ENCODE results near the gene NLRP1. TPM values are rescaled to one million over a fixed set of nuclear protein-coding genes. Genes with fewer than 3 reads are reported as not detected.

NLRP1 gene
- total and polyA plus RNA-seq, 8 donors: 9.0 to 83.7 (median 18.4) TPM

- 84 to 93% (median 89%) methylated on average over 3 of the region's 3 CpGs for WGBS, 5 donors
- intact Hi-C loops (cut with DNase I; ENCODE audit: low total_unique reads): no loop called here
- peaks cover 6 to 15% (median 11%) of the 10 kb centered on the region in 4 donors for H3K4me1 ChIP-seq
Observed at GRCh38 chr17:5472511-5472910, 111.8 kb downstream of the NLRP1 start.

GRCh38 chr17:5468075-5468473 lies 116.2 kb downstream of the NLRP1 start:
- WGBS, 5 donors: 1 to 2% (median 1%) methylated on average over 17 of the region's 17 CpGs
- TF ChIP-seq POLR2A (IDR thresholded peaks at IDR 0.05) (no peak), EP300 (IDR thresholded peaks at IDR 0.05) (no peak), POLR2AphosphoS5 (IDR thresholded peaks at IDR 0.05) (no peak)
- TF ChIP-seq, protein P1, sequence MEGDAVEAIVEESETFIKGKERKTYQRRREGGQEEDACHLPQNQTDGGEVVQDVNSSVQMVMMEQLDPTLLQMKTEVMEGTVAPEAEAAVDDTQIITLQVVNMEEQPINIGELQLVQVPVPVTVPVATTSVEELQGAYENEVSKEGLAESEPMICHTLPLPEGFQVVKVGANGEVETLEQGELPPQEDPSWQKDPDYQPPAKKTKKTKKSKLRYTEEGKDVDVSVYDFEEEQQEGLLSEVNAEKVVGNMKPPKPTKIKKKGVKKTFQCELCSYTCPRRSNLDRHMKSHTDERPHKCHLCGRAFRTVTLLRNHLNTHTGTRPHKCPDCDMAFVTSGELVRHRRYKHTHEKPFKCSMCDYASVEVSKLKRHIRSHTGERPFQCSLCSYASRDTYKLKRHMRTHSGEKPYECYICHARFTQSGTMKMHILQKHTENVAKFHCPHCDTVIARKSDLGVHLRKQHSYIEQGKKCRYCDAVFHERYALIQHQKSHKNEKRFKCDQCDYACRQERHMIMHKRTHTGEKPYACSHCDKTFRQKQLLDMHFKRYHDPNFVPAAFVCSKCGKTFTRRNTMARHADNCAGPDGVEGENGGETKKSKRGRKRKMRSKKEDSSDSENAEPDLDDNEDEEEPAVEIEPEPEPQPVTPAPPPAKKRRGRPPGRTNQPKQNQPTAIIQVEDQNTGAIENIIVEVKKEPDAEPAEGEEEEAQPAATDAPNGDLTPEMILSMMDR (IDR thresholded peaks at IDR 0.05): no peak
- H3K27me3 ChIP-seq: no peaks in the 10 kb centered on the region
- H3K4me3 ChIP-seq: peak overlapping the region; percentile 91 to 97 (median 94)
- H3K4me1 ChIP-seq: peaks cover 10 to 38% (median 27%) of the 10 kb centered on the region in 4 donors
- peak overlapping the region in 4 of 5 donors; percentile 80 to 88 (median 84) for H3K27ac ChIP-seq
- H3K9me3 ChIP-seq: no peaks in the 10 kb centered on the region
- no peak for DNase-seq
- intact Hi-C loops (cut with DNase I; ENCODE audit: low total_unique reads): no loop called here
- peaks cover 1 to 28% (median 15%) of the 10 kb centered on the region in 4 donors for H3K36me3 ChIP-seq

More at GRCh38 chr17:5472511-5472910, 111.8 kb downstream of the NLRP1 start:
- Histone ChIP-seq H3K27me3 (no peaks in the 10 kb centered on the region), H3K36me3 (peaks cover 20 to 63% (median 59%) of the 10 kb centered on the region in 4 donors), H3K27ac (no peak overlapping the region), H3K9me3 (no peaks in the 10 kb centered on the region), H3K4me3 (no peak overlapping the region)
- TF ChIP-seq POLR2AphosphoS5 (IDR thresholded peaks at IDR 0.05) (no peak), EP300 (IDR thresholded peaks at IDR 0.05) (no peak), POLR2A (IDR thresholded peaks at IDR 0.05) (no peak)
- TF ChIP-seq, protein P1 (IDR thresholded peaks at IDR 0.05): no peak
- no peak for DNase-seq

- H3K4me1 ChIP-seq: peaks cover 10 to 38% (median 27%) of the 10 kb centered on the region in 4 donors
- TF ChIP-seq, protein P1 (IDR thresholded peaks at IDR 0.05): no peak
- TF ChIP-seq POLR2A (IDR thresholded peaks at IDR 0.05) (no peak), POLR2AphosphoS5 (IDR thresholded peaks at IDR 0.05) (no peak), EP300 (IDR thresholded peaks at IDR 0.05) (no peak)
- no peaks in the 10 kb centered on the region for H3K9me3 ChIP-seq
- peaks cover 0 to 29% (median 13%) of the 10 kb centered on the region in 4 donors for H3K36me3 ChIP-seq
- H3K27me3 ChIP-seq: no peaks in the 10 kb centered on the region
- intact Hi-C loops (cut with DNase I; ENCODE audit: low total_unique reads): no loop called here
- H3K27ac ChIP-seq: no peak overlapping the region
- H3K4me3 ChIP-seq: peak overlapping the region; percentile 91 to 97 (median 94)
- 3 to 6% (median 4%) methylated on average over 8 of the region's 8 CpGs for WGBS, 5 donors
- no peak for DNase-seq
Observed at GRCh38 chr17:5467416-5467815, 116.9 kb downstream of the NLRP1 start.

GRCh38 chr17:5466295-5466694 lies 118.0 kb downstream of the NLRP1 start:
- no peak overlapping the region for H3K27ac ChIP-seq
- H3K27me3 ChIP-seq: no peaks in the 10 kb centered on the region
- H3K9me3 ChIP-seq: no peaks in the 10 kb centered on the region
- intact Hi-C loops (cut with DNase I; ENCODE audit: low total_unique reads): no loop called here
- no peak for TF ChIP-seq POLR2A (IDR thresholded peaks at IDR 0.05)
- TF ChIP-seq, protein P1 (IDR thresholded peaks at IDR 0.05): no peak
- no peak for TF ChIP-seq EP300 (IDR thresholded peaks at IDR 0.05)
- no peak for TF ChIP-seq POLR2AphosphoS5 (IDR thresholded peaks at IDR 0.05)
- 90 to 94% (median 92%) methylated on average over 4 of the region's 4 CpGs for WGBS, 5 donors
- H3K36me3 ChIP-seq: peaks cover 0 to 27% (median 14%) of the 10 kb centered on the region in 4 donors
- H3K4me3 ChIP-seq: no peak overlapping the region
- no peak for DNase-seq
- H3K4me1 ChIP-seq: peaks cover 10 to 38% (median 27%) of the 10 kb centered on the region in 4 donors

All from stomach (tissue), 9 donors.